Neutrophil (primary cell): ENCODE results near the gene SAT1.

ENCODE experiments used
- H3K27ac ChIP-seq: fragments of 200-600 bp; sonication (generic); 2 replicates; pipeline ENCODE4 v1.5.1; 2016; ENCODE audit warnings: mild to moderate bottlenecking, moderate library complexity
- H3K27me3 ChIP-seq: fragments of 200-600 bp; sonication (generic); 2 replicates; pipeline ENCODE4 v1.6.0; 2016; ENCODE audit warnings: mild to moderate bottlenecking
- H3K36me3 ChIP-seq: fragments of 200-600 bp; sonication (generic); 2 replicates; pipeline ENCODE4 v1.5.1; 2017
- H3K4me1 ChIP-seq, 2 experiments: fragments of 200-600 bp in 1 of 2; sonication (generic) in 1 of 2; 1 replicate in 1 of 2; 2 replicates in 1 of 2; pipeline versions ENCODE4 v1.5.1 to v1.6.1; 2013 to 2016; ENCODE audit warnings: low read depth in 1 of 2, low read length in 1 of 2, mild to moderate bottlenecking in 1 of 2, moderate library complexity in 1 of 2; ENCODE audit not compliant: control insufficient read depth in 1 of 2, insufficient read depth in 1 of 2
- H3K4me3 ChIP-seq, 2 experiments: fragments of 200-600 bp in 1 of 2; sonication (generic) in 1 of 2; 1 replicate in 1 of 2; 2 replicates in 1 of 2; pipeline ENCODE4 v1.5.1; 2013 to 2016; ENCODE audit warnings: low read depth in 1 of 2, low read length in 1 of 2, mild to moderate bottlenecking in 1 of 2, moderate library complexity in 1 of 2
- H3K9me3 ChIP-seq: fragments of 200-600 bp; sonication (generic); 2 replicates; pipeline ENCODE4 v1.5.1; 2016
- CTCF ChIP-seq: fragments of 200-600 bp; sonication (generic); IDR thresholded peaks from 2 replicates; pipeline ENCODE4 v1.5.1; 2016; ENCODE audit warnings: antibody characterized with exemption

SAT1 gene

GRCh38 chrX:23756165-23756564 lies 26.8 kb upstream of the SAT1 start:
- H3K4me1 ChIP-seq, result no peaks in the 10 kb centered on the region
- no peaks in the 10 kb centered on the region for H3K9me3 ChIP-seq
- TF ChIP-seq CTCF, result peak; percentile 60
- H3K4me3 ChIP-seq, result no peak overlapping the region
- H3K27me3 ChIP-seq, result no peaks in the 10 kb centered on the region
- H3K36me3 ChIP-seq, result no peaks in the 10 kb centered on the region
- H3K27ac ChIP-seq, result peak overlapping the region; percentile 46

GRCh38 chrX:23759821-23760220 lies 23.2 kb upstream of the SAT1 start:
- no peak overlapping the region for H3K27ac ChIP-seq
- H3K36me3 ChIP-seq, result no peaks in the 10 kb centered on the region
- no peaks in the 10 kb centered on the region for H3K27me3 ChIP-seq
- H3K4me3 ChIP-seq, result no peak overlapping the region
- TF ChIP-seq CTCF, result no peak
- no peaks in the 10 kb centered on the region for H3K4me1 ChIP-seq
- no peaks in the 10 kb centered on the region for H3K9me3 ChIP-seq

- no peaks in the 10 kb centered on the region for H3K27me3 ChIP-seq
- no peak for TF ChIP-seq CTCF
- H3K4me1 ChIP-seq, result no peaks in the 10 kb centered on the region
- H3K27ac ChIP-seq, result no peak overlapping the region
- no peaks in the 10 kb centered on the region for H3K9me3 ChIP-seq
- H3K36me3 ChIP-seq, result no peaks in the 10 kb centered on the region
- H3K4me3 ChIP-seq, result no peak overlapping the region
Observed at GRCh38 chrX:23764188-23764984, 18.6 kb upstream of the SAT1 start.

- Histone ChIP-seq H3K27ac (no peak overlapping the region), H3K9me3 (no peaks in the 10 kb centered on the region), H3K27me3 (no peaks in the 10 kb centered on the region), H3K36me3 (no peaks in the 10 kb centered on the region), H3K4me3 (no peak overlapping the region), H3K4me1 (no peaks in the 10 kb centered on the region)
- TF ChIP-seq CTCF, result no peak
Observed at GRCh38 chrX:23765449-23765848, 17.5 kb upstream of the SAT1 start.

- no peaks in the 10 kb centered on the region for H3K27me3 ChIP-seq
- no peaks in the 10 kb centered on the region for H3K9me3 ChIP-seq
- no peaks in the 10 kb centered on the region for H3K36me3 ChIP-seq
- no peak overlapping the region for H3K27ac ChIP-seq
- no peaks in the 10 kb centered on the region for H3K4me1 ChIP-seq
- no peak for TF ChIP-seq CTCF
- H3K4me3 ChIP-seq, result no peak overlapping the region
Observed at GRCh38 chrX:23765868-23766267, 17.1 kb upstream of the SAT1 start.
